ENCODE data around the gene GOSR2. TPM values are rescaled to one million over a fixed set of nuclear protein-coding genes. Genes with fewer than 3 reads are reported as not detected.
A peak's percentile ranks its signal among the peaks of the same experiment; 100 is the strongest.

Gene GOSR2
- total and polyA plus RNA-seq, 8 donors: 14.3 to 33.2 (median 27.5) TPM

- 88 to 92% methylated on average over 8 of the region's 8 CpGs for WGBS, 2 donors
- intact Hi-C loops (cut with DNase I): no loop called here
- Histone ChIP-seq H3K27me3 (no peaks in the 10 kb centered on the region), H3K36me3 (no peaks in the 10 kb centered on the region), H3K4me1 (no peaks in the 10 kb centered on the region), H3K4me3 (no peak overlapping the region), H3K9me3 (no peaks in the 10 kb centered on the region), H3K27ac (no peak overlapping the region)
- DNase-seq (peak in 1 of 6 donors; percentile 30), ATAC-seq (no peak), FAIRE-seq (no peak)
- no peak for TF ChIP-seq CTCF (IDR thresholded peaks at IDR 0.05)
These were observed 45.9 kb downstream of the GOSR2 start for GRCh38 chr17:46968896-46969295.

- no peak overlapping the region for H3K4me3 ChIP-seq
- ATAC-seq (no peak), DNase-seq (no peak), FAIRE-seq (no peak)
- no peak overlapping the region for H3K27ac ChIP-seq
- intact Hi-C loops (cut with DNase I): no loop called here
- H3K36me3 ChIP-seq: no peaks in the 10 kb centered on the region
- no peaks in the 10 kb centered on the region for H3K27me3 ChIP-seq
- WGBS, 2 donors: 78 to 85% methylated on average over 10 of the region's 10 CpGs
- TF ChIP-seq CTCF (IDR thresholded peaks at IDR 0.05): no peak
- H3K9me3 ChIP-seq: no peaks in the 10 kb centered on the region
- H3K4me1 ChIP-seq: no peaks in the 10 kb centered on the region
These were observed 48.8 kb downstream of the GOSR2 start for GRCh38 chr17:46971647-46972300.

GRCh38 chr17:46972346-46972745, 49.4 kb downstream of the GOSR2 start:
- intact Hi-C loops (cut with DNase I): no loop called here

GRCh38 chr17:46974086-46974485, 51.1 kb downstream of the GOSR2 start:
- FAIRE-seq (no peak), DNase-seq (no peak)

More at GRCh38 chr17:46972346-46972745, 49.4 kb downstream of the GOSR2 start:
- H3K4me3 ChIP-seq: no peak overlapping the region
- no peak for TF ChIP-seq CTCF (IDR thresholded peaks at IDR 0.05)
- no peaks in the 10 kb centered on the region for H3K9me3 ChIP-seq
- H3K27me3 ChIP-seq: no peaks in the 10 kb centered on the region
- H3K4me1 ChIP-seq: no peaks in the 10 kb centered on the region
- peak in 5 of 6 donors; percentile 22 to 53 (median 41) for DNase-seq
- H3K27ac ChIP-seq: no peak overlapping the region
- no peaks in the 10 kb centered on the region for H3K36me3 ChIP-seq
- ATAC-seq: peak; percentile 36 to 72 (median 56)
- WGBS, 2 donors: 28 to 33% methylated on average over 6 of the region's 6 CpGs
- no peak for FAIRE-seq

More at GRCh38 chr17:46974086-46974485, 51.1 kb downstream of the GOSR2 start:
- WGBS, 2 donors: 81 to 83% methylated on average over 11 of the region's 11 CpGs
- Histone ChIP-seq H3K27ac (no peak overlapping the region), H3K9me3 (no peaks in the 10 kb centered on the region), H3K36me3 (no peaks in the 10 kb centered on the region), H3K4me1 (peaks cover 0 to 4% (median 0%) of the 10 kb centered on the region in 3 donors), H3K27me3 (no peaks in the 10 kb centered on the region), H3K4me3 (no peak overlapping the region)
- ATAC-seq: no peak
- intact Hi-C loops (cut with DNase I): no loop called here
- TF ChIP-seq CTCF (IDR thresholded peaks at IDR 0.05): no peak
